GM21515 (cell line): Measurements from ENCODE around the gene LATS2.

Experiments
- ATAC-seq: cut with Tn5 transposase; IDR thresholded peaks from one replicate; pipeline ENCODE4 v1.9.1; 2021; ENCODE audit not compliant: unreplicated experiment

LATS2 gene

DNA sequence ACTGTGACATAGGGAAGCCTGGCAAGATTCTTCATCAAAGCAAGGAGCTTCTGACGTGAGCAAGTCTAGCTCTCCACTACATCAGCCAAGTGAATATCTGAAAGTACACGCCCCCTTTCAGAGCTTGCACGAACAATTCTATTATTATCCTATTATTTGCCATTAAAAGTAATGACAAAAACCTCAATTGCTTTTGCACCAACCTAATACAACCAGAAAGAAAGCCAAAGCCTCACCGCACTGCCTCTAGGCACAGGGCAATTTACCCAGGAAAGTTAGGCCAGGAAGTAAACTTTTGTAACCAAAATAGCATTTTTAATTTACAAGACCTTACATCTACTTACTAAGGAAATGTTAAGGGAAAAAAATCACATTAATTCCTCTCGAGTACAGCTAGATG, 41.2 kb downstream of the LATS2 start:
- no peak for ATAC-seq

DNA sequence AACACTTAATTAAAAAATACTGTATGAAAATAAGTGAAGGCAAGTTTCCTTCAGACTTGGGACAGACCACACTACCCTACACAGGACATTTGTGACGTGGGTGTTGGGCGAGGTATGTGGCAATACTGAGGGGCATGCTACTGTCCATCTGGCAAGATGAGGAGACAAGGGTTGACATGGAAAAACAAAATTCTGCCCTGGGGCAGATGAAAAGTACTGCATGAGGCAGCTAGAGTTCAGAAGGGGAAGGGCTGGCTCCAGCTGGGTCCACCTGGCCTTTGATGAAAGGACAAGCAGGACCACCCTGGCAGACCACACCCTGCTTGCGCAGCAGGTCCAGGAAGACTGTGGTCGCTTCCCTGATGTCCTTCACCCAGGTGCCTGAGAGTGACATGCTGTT, 43.2 kb downstream of the LATS2 start:
- ATAC-seq, result no peak

DNA sequence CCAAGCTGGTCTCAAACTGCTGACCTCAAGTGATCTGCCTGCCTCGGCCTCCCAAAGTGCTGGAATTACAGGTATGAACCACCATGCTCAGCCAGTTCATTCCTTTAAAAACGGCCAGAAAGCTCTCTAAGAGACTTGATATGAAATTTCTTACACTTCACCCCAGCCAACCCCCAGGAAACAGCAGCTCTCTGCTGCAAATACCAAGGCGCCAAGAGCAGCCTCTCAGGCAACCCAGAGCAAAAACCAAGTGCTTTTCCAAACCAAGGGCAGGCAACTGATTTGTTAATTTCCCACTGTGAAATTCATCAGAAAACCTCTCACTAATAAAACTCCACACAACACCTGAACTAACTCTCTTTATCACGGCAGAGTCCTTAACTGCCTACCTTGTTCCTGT, 44.9 kb downstream of the LATS2 start:
- ATAC-seq, result no peak

DNA sequence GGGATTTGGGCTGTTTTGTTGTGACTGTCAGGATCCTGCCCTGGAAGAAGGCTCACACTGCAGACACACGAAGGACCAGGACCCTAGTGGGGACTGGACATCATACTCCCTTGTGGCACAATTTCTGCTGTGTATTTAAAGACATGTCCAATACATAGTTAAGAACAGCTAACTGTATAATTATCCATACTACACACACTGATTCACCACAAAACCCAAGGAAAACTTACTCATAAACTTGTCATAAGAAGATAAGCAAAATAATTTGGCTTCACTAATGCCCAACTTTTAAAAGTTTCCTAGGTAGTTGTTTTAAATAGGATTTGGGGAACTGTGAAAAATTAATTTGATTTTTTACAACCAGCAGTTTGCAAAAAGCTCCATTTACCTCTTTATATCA, 46.1 kb downstream of the LATS2 start:
- no peak for ATAC-seq

GRCh38 chr13:21014502-21015170, 46.8 kb downstream of the LATS2 start:
- ATAC-seq, result no peak

DNA sequence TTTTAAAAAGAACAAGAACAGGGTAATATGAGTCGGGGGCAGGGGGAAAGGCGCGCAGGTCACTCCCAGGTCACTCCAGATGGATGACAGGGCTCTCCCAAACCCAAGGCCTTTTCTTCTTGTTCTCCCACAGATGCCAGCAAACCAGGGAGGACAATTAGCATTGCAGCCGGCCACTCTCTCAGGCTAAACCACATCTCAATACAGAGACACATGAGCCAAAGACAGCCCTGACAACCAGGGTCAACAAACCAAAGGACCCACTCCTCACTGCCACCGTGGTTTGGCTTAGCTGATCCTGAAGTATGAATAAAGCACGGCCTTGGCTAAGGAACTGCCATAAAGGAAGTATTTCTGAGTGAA, 47.3 kb downstream of the LATS2 start:
- ATAC-seq, result no peak

DNA sequence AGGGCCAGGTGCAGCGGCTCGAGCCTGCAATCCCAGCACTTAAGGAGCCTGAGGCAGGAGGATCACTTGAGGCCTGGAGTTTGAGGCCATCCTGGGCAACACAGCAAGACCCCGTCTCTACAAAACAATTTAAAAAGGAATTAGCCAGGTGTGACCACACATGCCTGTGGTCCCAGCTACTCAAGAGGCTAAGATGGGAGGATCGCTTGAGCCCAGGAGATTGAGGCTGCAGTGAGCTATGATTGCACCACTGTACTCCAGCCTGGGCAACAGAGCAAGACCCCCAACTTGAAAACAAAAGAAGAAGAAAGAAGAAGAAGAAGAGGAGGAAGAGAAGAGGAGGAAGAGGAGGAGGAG, 47.7 kb downstream of the LATS2 start:
- no peak for ATAC-seq

DNA sequence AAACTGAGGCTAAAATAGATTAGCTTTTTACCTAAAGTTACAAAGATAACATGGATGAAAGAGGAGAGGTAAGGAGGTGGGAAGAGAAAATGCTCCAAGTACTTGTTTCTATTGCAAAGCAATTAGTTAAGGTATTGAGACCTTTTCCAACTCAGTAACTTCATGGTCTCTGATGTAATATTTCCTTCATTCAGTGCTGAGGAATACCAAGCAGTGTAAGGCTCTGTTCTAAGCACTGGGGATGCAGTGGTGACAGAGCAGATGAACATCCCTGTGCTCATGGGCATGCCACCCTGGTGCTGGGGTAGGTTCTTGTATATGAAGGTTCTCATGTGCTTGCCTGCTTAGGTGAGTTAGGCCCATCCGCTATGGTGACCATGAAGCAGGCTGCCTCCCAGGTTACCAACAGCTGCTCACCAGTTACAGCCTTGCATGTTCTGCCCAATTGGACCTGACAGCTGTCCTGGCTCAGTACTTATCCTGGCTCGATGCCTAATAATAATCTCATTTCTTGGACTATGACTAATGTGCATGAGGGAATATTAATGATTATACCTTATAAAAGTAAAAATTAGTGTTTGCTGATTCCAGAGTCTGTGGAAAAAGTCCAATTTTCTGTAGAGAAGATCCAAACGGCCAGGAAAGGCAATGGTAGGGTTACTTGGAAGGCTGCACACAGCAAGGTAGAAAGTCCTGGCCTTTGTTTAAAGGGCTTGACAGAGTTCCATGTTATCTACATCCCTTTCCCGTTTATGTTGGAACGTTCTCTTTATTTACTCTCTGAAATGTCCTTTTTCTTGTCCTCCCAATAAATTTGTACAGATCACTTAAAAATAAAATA, 48.3 kb downstream of the LATS2 start:
- ATAC-seq, result no peak

- ATAC-seq, result no peak
These were observed 49.2 kb downstream of the LATS2 start for GRCh38 chr13:21012211-21012610.

DNA sequence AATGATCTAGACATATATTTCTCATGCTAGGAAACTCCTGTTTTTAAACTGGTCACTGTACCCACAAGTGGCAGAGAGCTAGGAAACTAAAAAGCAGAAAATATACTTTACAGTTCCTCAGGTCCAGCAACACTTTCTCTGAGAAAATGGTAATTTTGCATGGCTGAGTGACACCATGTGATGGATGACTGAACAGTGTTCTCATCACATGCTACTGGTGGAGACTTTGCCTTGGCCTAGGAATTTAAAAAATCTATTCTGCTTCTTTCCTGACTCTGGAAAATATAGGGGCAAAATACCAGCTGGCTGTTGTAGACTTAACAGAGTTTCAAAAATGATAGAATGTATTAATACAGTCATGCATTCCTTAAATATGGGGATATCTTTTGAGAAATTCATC, 50.0 kb downstream of the LATS2 start:
- no peak for ATAC-seq

DNA sequence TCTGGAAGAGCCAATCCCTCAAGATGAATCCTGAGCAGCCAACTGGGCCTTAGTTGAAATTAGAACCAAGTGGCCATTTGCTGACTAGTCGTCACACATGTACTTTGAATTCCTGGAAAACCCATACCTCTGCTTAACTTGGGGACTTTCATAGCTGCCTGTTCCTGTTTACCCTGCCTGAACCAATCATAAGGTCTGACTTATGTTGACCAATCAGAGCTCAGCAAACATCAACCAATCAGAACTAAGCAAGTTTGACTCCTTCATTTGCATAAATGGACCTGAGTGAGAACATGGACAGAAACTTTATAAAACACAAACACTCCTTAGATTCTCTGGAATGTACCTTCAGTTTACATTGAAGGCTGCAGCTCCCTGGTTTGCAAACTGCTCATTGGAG, 50.8 kb downstream of the LATS2 start:
- ATAC-seq, result no peak

DNA sequence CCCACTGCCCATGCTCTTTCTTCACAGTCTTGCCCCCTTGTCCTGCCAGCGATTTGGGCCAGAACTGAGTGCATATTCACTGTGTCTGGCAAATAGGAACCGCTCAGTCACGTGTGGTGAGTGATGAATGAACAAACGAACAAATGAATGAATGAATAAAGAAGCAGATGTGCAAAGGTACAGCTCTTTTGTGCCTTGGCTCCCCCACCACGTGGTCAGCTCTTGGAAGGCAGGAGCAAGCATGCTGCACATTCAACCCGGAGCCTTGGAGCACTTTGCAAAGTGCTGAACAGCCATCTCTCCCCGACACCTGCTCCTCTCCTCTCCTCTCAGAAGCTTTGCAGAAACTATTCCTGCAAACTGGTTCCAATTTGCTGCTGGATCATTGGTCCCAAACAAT, 52.4 kb downstream of the LATS2 start:
- no peak for ATAC-seq

- ATAC-seq, result no peak
These were observed 53.4 kb downstream of the LATS2 start for GRCh38 chr13:21008026-21008425.

DNA sequence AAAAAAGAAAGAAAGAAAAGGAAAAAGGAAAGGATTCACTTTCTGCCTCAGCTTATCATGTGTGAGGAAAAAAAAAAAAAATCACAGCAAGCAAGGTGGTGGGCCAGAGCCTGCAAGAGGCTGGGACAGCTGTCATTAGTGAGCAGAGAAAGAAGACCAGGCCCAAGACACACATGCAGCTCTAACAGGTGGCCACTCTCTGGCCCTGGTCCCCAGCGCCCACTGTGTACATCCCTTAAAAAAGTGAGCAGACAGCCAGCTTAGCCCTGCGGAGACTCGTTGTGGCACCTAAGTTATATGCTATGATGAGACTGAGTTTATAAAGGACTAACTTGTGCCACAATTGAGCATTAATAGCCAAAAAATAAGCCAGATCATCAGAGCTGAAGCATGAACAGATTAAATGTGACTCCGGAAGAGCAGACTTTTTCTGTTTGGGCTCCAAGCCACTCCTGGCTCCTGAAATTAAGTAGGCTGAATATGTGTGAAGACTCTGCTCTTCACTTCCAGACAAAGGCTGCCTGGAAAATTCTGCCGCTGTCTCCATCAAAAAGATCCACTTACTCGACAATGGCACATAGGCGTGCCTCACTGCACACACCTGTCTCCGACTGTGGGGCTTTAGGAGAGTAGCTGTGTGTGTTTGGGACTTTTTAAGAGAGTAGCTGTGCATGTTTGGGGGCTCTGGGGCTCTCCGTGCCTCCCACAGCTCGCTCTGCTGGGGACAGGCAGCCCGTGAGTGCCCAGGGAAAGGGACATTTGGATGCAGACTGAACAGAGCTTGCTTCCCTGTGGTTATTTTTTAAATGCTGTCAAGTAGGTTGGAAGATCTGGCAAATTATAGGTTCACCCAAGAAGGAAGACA, 55.0 kb downstream of the LATS2 start:
- no peak for ATAC-seq

- ATAC-seq, result no peak
These were observed 56.2 kb downstream of the LATS2 start for GRCh38 chr13:21005193-21005592.

DNA sequence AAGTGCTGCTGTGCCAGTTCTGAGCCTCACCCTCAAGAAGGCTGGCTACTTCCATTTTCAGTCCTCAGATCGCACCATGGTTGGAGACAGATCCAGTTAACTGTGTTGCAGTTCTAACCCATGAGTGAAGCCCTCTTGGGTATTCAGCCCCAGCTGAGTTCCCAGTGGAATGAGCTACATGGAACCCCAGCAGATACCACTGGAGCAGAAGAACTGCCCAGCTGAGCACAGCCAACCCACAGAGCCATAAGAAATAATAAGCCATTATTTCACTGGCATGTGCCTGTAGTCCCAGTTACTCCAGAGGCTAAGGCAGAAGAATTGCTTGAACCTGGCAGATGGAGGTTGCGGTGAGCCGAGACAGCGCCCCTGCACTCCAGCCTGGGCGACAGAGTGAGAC, 59.9 kb downstream of the LATS2 start:
- ATAC-seq, result no peak

DNA sequence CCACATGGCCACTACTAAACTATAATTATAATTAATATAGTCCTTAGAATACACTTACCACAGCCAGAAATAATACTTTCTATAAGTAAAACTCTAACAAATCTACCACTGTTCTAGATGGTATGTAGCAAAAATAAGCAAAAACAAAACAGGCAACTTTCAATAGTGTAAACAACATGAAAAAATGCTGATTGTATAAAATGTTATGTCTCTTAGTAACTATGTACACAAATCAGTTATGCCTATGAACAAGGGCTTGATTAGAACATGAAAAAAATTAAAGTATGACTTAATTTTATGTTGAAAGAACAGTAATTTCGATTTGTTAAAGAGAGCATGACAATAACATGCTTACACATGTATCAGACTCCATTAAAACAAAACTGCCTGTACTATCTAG, 60.7 kb downstream of the LATS2 start:
- ATAC-seq, result no peak

GRCh38 chr13:20998649-20999415, 62.6 kb downstream of the LATS2 start:
- ATAC-seq, result no peak

DNA sequence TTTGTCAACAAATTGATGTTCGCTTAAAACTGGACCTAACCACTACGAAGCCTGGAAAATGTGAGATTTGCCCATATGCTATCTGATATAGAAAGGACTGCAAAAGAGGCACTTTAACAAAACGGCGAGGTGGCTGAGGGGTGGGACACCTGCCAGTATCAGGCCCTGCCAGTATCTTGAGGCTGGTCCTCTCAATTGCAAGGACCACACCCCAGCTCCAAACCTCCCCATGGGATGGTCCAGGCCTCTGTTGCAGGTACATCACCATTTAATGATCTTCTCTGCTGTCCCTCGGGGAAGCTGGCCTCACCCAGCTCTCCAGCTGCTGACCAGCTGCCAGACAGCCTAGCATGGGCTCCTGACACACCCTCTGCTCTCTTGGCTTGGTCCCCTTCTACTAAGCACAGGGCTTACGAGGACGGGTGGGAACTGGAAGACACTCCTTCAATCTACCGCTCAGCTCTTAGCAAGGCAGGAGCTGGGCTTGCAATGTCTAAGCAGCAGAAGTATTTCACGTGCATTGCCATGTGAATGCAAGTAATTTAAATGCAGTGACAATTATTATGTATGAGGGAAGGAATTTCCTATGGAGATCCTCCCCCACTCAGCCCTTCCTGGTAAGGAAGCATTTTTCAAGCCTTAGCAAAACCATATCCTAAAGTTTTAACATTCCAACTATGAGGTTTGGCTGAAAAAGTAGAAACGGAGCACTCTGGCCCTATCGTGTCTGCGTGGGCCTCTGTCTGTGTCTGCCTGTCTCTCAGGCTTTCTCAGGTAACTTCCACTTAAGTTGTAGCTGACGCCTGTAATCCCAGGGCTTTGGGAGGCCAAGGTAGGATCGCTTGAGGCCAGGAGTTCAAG, 63.9 kb downstream of the LATS2 start:
- no peak for ATAC-seq

- ATAC-seq, result no peak
These were observed 66.0 kb downstream of the LATS2 start for GRCh38 chr13:20995245-20995838.
